ENCODE results near the gene UBASH3A.

The UBASH3A gene

DNA sequence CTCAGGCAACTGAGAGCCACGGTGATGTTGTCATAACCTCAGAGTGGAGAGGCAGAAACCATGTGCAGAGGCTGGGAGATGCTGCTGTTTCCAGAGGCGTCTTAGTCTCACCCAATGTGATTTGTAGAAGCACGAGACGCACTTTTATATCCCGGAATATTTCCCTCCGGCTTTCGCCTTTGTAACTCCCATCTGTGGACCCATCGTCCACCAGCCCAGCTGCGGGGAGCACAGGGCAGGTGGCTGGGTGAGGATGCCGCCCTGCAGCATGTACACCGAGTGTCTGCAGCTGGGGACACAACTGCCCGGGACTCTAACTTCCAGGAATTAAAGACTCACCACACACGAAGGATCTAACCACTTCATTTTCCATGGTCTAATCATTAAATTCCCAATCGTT lies 43.5 kb downstream of the UBASH3A start:
- no peak for DNase-seq (ENCODE audit: low read depth in 2 of 3, low spot score in 2 of 3)

DNA sequence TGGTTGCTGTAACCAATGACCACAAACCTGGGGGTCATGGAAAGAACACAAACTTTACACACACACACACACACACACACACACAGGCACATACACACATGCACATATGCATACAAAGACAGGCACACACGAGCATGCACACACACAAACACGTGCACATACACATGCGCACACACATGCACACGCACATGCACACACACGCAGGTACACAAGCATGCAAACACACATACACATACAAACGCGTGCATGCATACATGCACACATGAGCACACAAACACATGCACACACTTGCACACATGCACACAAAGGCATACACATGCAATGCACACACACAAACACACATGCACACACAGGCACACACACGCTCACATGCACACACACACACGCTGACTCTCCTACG lies 44.0 kb downstream of the UBASH3A start:
- DNase-seq (ENCODE audit: low read depth in 2 of 3, low spot score in 2 of 3), result no peak

DNA sequence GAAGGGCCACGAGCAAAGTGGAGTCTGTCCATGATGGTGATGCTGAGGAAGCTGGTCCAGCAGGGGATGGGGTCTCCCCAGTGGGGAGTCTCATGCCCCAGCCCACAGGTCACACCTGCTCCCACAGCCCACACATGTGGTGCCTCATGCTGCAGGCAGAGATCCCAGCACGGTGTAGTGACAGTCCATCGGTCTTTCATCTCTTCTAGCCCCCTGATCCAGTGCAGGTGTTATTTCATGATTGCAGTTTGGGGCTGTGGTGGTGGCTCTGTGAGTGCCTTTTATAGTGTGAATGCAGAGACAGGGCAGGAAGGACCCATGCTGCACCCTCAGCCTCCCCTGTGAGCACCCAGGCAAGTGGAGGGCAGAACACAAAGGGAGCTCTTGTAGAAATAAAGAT lies 45.0 kb downstream of the UBASH3A start:
- no peak for DNase-seq (ENCODE audit: low read depth in 2 of 3, low spot score in 2 of 3)

DNA sequence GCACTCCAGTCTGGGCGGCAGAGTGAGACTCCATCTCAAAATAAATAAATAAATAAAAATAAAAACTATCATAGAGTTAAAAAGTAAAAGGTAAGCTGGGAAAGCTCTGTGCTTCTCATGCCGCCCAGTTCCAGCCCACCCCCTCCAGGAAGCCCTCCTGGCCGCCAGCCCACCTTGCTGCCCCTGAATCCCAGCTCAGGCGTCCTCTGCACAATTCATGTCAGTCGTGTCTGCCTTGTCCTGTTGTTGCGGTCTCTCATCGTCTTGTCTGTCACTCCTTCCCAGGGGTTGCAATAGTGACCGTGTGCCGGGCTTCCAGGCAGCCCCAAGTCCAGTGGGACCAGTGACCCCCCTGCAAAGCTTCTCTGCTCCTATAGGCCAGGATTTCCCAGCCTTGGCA lies 48.2 kb downstream of the UBASH3A start:
- DNase-seq (ENCODE audit: low read depth in 2 of 3, low spot score in 2 of 3), result no peak

DNA sequence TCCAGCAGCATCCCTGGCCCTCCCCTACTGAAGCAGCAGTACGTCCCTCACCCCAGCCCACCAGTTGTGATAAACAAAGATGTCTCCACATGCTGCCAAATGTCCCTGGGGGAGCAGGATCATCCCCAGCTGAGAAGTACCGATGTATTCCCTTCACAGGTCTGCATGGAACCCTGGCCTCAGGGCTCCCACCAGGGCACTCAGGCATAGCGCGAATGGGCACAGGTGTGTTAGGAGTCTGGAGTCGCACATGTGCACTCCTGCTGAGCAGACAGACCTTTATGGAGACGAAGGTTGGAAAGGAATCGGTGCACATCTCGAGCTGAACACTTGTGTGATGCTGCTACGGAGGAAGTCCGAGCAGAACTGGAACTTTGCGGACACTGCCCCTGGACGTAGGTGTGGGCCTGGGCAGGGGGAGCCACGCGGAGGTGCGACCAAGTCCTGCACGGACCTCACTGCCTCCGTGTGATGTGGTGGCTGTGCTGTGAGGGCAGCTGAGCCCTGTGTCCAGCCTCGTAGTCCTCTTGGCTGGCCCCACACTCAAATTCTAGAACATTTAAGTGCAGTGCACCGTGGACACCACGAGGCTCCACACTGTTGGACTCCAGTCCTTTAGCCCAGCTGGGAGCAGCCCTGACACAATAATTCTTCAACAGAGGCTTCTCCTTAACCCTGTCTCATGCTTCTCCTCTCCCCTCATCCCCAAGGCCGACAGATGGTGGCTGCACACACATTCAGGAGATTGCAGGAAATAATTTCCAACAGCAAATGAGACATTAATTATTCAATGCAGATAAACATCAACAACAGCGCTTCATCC lies 48.9 kb downstream of the UBASH3A start:
- DNase-seq (ENCODE audit: low read depth in 2 of 3, low spot score in 2 of 3), result no peak

DNA sequence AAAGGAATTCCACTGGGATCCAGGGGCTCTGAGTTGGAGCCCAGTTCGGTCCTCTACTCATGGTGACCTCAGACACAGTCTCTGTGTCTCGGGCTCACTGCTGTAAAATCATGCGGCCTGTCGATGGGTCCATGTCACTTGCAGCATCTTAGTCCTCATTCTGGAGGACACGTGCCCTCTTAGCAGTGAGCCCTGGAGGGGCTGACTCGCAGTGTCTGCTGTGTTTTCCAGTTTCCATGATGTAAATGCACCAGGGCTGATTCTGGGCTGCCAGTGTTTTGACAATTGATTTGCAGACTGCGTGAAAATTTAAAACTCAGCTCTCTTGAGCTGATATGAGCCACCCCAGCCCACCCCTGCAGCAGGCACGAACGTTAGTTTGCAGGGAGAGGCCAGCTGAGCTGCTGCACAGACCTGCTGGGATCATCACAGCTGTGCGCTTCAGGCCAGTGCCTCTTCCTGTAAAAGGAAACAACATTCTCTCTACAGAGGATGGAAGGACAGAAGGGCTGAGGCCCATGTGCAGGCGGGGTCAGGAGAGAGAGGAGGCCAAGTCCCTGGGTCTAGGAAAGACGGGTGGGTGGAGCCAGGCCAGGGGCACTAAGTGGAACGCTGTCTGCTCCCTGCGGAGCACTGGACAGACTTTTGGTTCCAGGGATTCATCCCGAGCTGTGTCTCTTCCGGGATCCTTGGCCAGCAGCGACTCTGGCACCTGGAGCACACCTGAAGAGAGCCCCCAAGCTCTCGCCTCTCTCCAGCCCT lies 49.7 kb downstream of the UBASH3A start:
- no peak for DNase-seq (ENCODE audit: low read depth in 2 of 3, low spot score in 2 of 3)

DNA sequence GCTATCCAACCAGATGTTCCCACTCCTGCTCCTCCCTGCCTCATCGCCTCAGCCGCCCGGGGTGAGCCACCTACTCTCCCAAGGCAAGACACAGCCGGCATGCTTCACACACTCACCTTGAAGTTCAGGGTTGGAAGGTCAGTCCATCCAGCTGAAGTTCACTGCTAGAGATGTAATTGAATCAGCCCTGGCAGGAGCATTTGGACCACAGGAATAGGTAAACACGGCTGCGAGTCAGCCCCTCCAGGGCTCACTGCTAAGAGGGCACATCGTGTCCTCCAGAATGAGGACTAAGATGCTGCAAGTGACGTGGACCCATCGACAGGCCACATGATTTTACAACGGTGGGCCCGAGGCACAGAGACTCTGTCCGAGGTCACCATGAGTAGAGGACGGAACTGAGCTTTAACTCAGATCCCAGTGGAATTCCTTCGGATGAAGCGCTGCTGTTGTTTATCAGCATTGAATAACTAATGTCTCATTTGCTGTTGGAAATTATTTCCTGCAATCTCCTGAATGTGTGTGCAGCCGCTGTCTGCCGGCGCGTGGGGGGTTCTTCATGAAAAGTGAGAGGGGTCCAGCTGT lies 50.4 kb downstream of the UBASH3A start:
- no peak for DNase-seq (ENCODE audit: low read depth in 2 of 3, low spot score in 2 of 3)

DNA sequence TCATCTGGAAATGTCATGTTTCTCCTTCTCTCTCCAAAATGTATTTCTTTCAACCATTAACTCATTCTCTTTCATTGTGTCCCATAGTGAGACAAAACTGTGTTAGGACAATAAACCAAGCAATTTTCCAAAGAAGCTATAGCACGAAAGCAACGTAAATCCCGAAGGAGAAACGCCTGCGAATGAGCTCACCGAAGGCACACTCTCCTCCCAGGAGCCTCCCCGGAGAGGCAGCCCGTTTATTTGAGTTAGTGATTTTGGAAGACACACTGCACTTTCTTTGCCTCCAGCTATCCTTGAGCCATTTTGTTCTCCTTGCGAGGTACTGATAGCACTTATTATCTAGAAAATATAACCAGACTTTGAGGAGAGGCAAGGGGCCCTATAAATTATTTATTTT lies 51.1 kb downstream of the UBASH3A start:
- DNase-seq (ENCODE audit: low read depth in 2 of 3, low spot score in 2 of 3), result no peak

DNA sequence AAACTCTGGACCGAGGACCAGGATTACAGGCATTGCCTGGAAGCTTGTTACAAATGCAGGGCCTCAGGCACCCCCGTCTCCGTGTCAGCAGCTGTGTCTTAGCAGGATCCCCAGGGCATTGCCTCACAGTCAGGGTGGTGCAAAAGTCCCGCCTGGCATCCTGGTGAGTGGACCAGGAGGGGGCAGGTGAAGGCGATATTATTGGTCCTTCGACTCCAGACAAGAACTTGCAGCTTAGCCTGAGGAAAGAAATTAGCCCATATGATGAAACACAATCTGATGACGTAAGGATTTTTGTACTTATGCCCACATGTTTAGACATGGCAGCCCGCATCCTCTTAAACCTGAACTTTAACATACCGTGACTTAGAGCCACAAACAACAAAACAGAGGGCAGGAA lies 51.5 kb downstream of the UBASH3A start:
- no peak for DNase-seq (ENCODE audit: low read depth in 2 of 3, low spot score in 2 of 3)

DNA sequence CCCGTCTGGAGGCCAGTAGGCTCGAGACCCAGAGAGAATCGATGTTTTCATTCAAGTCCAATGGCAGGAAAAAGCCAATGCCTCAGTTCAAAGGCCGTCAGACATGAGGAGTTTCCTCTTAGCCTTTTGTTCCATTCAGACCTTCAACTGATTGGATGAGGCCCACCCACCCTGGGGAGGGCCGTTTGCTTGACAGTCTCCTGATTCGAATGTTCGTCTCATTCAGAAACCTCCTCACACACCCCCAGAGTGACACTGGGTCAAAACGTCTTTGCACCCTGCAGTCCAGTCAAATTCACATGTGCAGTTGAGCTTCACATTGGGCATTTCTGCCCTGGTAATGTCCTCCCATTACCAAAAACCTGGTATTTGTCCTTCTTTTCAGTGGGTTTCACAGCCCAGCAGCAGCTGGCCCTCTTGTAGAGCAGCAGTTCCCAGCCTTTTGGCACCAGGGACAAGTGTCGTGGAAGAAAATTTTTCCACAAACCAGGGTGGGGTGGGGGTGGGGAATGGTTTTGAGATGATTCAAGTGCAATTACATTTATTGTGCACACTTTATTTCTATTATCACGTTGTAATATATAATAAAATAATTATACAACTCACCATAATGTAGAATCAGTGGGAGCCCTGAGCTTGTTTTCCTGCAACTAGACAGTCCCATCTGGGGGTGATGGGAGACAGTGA lies 52.2 kb downstream of the UBASH3A start:
- DNase-seq (ENCODE audit: low read depth in 2 of 3, low spot score in 2 of 3), result no peak

DNA sequence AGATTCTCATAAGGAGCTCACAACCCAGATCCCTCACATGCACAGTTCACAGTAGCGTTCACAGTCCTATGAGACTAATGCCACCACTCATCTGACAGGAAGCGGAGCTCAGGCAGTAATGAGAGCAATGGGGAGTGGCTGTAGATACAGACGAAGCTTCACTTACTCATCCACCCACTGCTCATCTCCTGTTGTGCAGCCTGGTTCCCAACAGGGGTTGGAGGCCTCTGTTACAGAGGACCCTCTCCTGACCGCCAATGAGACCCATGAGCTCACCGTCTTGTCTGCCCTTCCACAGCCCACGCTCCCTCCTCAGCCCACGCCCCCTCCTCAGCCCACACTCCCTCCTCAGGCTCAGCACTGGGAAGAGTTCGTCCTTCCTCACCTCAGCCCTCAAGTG lies 52.8 kb downstream of the UBASH3A start:
- DNase-seq (ENCODE audit: low read depth in 2 of 3, low spot score in 2 of 3), result no peak

DNA sequence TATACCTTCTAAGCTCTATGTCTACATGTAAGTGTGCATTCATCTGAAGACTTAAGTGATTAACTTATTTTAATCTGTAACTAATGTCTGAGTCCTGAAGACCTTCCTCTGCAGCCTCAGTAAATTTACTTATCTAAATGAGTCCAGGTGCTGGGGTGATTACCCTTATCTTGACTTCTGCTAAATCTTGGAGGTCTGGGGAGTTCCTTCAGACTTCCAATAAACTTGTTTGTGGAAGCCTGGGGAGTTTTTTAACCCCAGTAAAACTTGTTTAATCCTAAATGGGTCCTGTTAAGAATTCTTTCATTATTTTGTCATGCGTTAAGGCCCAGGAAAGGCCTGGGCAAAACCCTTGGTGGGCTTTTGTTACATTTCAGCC lies 55.4 kb downstream of the UBASH3A start:
- DNase-seq (ENCODE audit: low read depth in 2 of 3, low spot score in 2 of 3), result no peak

DNA sequence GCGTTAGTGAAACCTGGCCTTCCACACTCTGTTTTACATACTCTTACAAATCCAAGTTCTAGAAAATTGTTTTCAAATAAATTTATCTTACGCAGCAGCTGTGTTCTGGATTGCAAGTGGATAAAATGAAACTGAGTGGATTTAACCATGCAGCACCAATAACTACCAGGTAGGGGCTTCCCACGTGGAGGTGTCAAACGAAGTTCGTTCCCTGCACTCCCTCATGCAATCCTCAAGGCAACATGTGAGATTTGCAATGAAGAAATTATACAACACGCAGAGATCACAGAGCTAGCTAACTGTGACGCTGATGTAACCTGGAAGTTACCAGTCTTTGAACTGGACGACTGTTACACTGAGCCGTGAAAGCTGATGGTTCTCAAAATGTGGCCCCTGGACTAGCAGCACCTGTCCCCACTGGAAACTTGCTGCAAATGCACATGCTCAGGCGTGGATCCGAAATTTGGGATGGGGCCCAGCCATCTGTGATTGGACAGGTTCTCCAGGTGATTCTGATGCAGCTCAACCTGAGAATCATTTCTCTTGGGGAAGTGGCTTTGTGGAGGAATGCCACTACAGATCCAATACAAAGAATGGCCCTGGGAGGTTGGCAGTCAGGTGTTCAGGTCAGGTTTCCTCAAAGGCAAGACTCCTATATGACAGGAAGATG lies 56.0 kb downstream of the UBASH3A start:
- DNase-seq (ENCODE audit: low read depth in 2 of 3, low spot score in 2 of 3), result no peak

DNA sequence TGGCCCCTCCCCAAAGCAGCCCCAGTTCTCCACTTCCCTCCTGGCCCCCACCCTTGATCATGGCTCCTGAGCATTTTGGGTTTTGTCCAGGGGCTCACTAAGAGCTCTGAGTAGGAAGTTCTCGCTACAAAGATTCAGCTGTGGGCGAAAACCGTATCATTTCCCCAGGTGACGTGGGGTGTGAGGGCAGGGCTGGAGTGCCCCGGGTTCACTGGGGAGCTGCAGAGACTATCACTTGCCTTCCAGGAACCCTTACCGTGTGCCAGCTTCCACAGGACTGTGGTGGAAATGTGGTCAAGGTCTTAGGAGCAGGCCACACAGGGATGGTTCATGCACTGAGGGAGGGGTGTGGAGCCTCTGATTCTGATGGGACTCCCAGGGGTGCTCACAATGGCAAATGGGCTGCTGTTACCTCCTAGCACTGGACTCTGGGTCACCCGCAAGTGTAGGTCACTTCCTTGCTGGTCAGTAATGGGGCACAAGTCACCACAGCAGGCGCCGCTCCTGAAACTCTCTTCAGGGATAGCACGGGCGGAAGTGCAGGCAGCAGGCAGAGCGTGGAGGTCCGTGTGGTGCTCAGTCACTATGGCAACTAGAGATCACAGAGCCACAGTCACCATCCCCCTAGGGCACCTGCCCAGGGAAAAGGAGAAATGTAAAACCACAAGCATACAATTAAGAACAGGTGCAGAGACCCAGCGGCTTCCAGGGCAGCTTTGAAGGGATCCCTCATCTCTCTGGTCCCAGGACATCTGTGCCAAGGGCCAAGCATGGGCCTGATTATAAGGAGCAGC lies 56.9 kb downstream of the UBASH3A start:
- DNase-seq (ENCODE audit: low read depth in 2 of 3, low spot score in 2 of 3), result no peak

DNA sequence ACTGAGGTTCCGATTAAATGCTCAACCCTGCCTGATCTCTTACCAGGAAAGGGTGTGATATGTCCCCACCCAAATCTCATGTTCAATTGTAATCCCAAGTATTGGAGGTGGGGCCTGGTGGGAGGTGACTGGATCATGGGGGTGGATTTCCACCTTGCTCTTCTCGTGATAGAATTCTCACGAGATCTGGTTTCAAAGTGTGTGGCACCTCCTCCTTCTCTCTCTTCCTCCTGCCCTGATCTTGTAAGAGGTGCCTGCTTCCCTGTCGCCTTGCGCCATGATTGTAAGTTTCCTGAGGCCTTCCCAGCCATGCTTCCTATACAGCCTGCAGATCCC lies 57.5 kb downstream of the UBASH3A start:
- DNase-seq (ENCODE audit: low read depth in 2 of 3, low spot score in 2 of 3), result no peak

DNA sequence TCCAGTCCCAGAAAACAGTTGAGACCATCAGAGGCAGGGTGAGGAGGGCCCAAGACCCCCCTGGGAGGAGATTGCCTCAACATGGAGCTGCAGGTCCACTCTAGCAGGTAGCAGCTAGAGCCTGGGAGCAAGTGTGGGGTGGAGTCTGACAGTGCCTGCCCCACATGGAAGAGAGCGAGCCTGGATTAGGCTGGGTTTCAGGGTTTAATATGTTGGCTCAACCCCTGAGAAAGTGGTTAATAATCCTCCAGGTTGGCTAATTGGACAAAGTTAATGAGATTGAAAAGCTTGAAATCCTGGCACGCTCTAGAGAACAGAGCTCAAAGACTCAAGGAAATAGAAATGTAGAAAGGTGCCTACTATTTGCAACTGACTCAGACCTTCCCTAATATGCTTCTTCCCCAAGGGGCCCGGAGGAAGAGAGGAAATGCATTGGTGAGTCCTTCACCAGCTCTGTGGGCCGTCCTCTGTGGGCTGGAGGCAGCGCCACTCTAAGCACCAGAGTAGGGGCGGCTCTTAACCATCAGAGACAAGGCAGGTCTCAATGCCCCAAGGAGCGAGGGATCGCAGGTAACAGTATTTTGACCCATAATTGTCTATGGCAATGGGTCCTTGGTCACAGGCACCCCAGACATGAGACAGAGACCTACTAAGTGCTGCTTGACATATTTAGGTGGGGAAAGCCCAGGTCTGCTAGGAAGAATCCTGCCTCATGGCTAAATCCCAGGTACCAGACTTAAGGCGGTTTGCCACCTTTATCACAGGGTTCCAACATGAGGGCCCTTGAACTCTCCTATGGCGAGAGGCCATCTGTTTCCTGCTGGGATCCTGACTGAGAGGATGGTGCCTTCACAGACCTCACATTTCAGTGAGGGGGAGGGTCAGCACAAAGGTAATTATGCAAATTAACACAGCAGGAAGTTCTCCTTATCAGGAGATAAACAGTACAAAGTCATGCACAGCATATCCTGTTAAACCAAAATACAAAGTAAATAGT lies 58.5 kb downstream of the UBASH3A start:
- no peak for DNase-seq (ENCODE audit: low read depth in 2 of 3, low spot score in 2 of 3)

DNA sequence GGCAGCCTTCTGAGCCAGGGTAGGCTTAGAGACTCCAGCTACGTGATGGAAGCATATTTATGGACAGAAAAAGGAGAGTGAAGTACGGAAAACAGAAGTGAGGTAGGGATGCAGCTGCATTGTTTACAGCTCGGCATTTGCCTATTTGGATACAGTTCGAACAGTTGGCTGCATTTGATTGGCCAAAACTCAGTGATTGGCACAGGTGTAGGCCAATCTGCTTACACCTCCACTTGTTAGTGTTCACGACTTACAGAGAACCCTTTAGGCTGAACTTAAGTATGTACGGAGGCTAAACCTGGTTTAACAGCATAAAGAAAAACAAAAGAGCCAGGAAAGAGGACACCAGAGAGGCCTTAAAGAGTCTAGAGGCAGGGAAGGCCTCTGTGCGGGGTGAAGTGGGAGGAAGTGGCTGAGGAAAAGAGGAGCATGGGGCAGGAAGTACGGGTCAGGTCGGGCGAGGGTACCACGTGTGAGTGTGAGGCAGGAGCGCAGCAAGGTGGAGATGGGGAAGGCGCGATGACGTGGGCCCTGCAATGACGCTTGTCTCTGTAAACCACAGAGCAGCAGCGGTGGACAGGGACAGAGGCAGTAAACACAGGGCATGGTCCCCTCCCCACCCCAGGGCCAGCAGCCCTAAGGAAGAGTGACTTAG lies 60.3 kb downstream of the UBASH3A start:
- peak in 1 of 3 experiments; percentile 41 for DNase-seq (ENCODE audit: low read depth in 2 of 3, low spot score in 2 of 3)

DNA sequence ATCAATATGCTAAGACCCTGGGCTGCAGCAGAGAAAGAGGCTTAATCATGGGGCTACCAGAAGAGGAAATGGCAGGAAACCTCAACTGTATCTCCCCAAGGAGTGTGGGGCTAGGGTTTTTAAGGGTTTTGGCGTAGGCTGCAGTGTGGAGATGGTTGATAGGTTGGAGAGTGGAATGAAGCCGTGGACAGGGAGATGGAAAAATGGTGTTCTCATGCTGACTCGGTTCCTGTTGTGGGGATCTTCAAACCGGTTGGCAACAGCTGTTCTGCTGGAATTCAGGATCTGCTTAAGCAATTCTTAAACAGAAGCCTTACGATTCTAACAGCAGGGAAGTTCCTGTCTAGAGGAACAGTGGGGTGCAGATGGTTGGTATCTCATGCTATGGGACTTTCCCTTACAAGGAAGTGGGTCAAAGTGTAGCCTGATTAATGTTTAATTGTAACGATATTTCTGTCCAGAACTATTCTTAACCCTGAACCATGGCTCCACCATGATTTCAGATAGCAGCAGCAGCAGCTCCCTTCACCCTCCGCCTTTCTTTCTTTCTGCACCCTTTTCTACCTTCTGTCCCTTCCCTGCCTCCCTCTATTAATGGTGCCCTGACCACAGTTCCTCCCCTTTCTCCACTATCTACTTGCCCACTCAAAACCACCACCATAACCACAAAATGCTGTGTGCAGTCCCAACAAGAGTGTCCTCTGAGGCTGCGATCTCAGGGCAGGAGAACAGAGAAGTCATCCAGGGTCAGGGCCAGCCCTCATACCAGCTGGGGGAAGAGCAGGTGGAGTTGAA lies 61.5 kb downstream of the UBASH3A start:
- no peak for DNase-seq (ENCODE audit: low read depth in 2 of 3, low spot score in 2 of 3)

Data from activated CD8-positive, alpha-beta memory T cell treated with anti-CD3 and anti-CD28 coated beads for 48 hours (primary cell).